Measurements from ENCODE around the gene ITGA6.

Gene ITGA6

DNA sequence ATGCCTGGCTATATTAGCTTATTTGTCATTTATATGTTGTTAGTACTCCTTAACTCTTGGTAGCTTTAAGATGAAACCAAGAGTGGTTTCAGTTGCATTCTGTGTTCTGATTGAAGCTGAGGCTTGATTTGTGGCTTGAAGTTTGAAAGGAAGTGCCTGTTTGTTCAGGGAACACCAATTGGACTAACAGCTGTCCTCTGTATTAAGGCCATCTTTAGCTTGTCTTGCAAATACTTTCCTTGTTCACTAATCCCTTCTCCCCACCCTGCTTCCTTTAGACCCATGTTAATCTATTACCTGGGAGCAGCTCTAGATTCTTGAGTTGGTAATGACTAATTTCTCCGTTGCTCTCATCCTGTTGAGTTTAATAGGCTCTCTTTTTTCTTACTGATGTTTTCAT lies 13.4 kb downstream of the ITGA6 start:
- DNase-seq (ENCODE audit: low read depth, low spot score) = no peak

DNA sequence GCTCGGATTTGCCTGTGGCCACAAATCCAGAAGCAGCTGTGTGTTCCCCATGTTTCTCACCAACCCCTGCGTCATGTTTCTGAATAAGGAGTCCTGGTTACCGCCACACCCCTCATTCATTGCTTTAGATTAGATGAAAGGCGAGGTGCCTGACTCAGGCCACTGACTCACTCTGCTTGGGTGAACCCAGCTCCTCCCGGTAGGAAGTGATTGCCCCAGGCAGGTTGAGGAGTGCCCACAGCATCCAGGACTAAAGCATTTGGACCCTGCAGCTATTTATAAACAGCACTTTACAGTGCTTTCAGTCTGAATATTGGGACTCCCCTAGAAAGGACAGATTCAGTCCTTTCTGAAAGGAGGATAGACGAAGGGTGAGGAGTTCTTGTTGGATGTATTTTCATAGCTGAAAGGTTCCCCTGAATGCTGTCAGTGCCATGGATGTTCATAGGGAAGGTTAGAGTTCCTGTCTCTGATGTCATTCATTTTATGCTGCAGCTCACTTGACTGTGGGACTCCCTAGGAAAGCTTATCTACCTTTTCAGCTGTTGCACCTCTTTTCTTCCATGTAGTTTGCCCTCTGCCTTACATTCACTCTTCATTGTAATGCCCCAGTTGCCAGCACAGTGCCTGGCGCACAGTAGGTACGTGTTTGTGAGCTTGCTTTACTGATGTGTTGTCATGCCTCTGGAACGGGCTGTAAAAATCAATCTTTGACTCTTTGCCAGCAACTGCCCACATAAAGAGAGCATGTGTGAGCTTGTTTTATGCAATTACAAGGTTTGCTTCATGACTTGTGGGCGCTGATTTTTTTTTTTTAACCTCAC lies 14.9 kb downstream of the ITGA6 start:
- DNase-seq (ENCODE audit: low read depth, low spot score) = peak; percentile 18

DNA sequence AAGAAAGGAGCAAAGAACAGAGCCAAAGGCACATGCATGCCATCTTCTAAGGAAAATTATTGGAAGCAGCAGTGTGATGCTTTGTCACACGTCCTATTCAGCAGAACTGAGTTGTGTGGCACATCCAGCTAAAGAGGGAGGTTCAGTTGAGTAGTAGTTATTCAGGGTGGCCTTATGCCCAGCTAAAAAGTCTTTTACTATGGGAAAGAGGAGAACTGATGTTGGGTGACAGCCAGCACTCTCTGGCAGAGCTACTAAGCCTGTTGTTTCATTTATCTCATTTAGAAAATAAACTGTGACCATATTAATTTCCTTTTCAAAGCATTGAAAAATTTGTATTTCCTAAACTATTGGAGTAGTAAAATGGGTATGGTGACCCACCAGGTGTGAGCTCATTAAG lies 18.5 kb downstream of the ITGA6 start:
- DNase-seq (ENCODE audit: low read depth, low spot score) = no peak

DNA sequence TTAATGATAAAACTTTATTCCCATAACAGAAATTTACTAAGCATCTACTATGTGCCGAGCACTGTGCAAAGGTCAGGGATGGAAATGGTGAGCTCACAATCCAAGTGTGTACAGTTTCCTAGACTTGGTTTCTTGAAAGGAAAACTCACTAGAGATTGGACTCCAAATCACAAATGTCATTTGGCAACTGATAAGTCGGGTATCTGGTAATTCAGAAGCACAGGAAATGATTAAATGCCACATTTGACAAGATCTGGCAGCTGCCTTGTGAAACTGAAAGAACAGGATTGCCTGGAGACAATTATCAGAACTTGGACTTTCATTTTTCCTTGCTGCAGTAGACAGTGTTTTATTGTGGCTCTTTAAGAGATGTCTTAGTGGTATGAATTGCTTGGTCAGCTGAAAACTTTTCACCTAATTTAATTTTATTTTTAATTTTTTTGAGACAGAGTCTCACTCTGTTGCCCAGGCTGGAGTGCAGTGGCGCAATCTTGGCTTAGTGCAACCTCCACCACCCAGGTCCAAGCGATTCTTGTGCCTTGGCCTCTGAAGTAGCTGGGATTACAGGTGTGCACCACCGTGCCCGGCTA lies 19.2 kb downstream of the ITGA6 start:
- no peak for DNase-seq (ENCODE audit: low read depth, low spot score)

DNA sequence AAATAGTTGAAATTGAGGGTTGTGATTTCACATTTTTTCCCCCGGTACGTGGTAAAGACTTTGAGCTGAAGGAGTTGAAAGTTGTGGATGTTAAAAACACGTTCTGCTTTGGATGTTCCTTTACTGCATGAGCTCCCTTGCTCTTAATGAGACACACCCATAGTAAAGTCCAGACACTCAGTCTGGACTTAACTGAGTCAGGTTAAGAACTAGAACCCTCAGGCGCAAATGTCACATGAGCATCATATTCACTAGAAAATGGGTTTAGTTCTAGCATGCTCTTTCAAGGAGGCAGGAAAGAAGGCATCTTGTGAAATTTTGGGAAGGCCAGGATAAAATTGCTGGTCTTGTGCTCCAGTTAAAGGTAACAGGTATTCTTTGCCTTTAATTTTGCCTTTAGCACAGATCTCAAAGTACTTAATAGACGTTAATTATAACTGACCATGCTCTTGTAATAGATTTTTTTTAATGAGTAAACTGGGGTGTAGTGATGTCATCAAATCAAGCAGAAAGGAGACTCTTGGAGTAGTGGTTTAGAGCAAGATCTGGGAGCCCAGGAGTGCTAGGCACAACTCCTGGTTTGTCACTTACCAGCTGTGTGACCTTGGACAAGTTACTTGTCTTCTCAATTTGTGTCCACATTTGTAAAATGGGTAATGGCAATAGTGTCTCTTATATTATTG lies 20.6 kb downstream of the ITGA6 start:
- DNase-seq (ENCODE audit: low read depth, low spot score) = no peak

DNA sequence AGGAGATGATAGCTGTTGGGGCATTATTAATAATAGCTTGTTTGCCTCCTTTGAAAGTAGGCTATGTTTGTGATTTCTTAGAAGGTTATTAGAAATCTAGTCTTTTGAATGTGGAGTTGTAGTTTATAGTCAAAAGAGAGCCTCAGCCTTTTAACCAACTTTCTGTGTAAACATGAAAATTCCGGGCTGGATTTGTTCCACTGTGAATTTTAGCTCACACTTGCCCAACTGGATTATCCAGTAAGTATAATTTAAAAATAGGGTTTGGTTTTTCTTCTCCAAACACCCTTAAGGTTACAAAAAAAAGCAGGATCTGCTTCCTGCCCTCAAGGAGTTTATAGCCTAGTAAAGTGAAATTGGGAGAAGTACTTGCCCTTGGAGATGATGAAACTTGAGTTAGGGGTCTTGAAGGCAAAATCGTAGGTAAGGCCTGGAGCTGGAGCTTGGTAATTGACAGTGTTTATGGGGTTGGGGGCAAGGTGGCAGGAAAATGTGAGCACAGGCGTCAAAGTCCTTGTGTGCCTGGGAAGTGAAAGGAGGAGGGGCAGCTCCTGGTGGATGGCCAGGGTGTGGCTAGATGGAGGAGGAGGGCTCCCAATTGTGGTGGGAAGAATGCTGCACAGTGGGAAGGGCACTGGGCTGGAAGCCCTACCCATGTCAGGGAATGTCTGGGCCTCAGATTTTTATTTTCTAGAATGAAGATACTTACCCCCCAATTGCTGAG lies 21.3 kb downstream of the ITGA6 start:
- DNase-seq (ENCODE audit: low read depth, low spot score) = no peak

DNA sequence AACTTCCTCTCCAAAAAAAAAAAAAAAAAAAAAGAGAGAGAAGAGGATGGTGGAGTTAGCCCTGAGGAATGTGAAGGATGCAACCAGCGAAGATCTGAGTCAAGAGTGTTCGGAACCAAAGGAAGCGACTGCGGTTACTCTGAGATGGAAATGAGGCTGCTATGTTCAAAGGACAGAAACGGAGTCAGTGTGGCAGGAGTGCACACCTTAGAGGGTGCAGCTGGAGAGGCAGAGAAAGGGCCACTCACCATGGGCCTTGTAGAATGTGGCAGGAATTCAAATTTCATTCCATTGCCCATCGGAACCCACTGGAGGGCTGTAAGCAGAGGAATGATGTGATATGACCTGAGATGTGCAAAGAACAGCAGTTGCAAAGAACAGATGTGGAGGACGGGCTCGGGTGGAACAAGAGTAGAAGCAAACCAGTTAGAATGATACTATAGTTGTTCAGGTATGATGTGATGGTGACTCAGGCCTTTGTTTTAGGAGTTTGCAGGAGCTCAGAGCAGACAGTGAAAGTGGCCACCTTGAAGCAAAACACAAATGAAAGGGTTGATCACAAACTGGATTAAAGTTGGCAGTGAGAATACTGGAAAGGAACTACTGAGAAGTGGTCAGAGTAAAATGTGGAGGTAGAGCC lies 22.6 kb downstream of the ITGA6 start:
- DNase-seq (ENCODE audit: low read depth, low spot score) = no peak

DNA sequence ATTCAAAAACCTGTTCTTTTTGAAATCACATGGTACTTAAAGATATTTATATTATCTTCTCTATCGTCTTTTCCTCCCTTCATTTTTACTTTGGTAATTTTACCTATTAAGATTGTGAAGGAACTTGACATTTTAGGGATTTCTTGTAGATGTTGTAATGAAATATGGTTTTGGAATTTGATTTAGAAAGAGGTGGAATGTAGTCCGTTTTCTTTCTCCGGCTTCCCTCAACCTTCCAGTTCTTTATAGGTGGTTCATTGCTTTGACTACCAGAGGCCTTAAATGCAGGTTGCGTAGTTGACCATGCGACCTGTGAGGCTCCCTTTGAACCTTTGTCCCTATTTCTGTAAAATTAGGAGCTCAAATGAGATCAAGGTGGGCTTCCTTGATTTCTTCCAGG lies 24.5 kb downstream of the ITGA6 start:
- no peak for DNase-seq (ENCODE audit: low read depth, low spot score)

DNA sequence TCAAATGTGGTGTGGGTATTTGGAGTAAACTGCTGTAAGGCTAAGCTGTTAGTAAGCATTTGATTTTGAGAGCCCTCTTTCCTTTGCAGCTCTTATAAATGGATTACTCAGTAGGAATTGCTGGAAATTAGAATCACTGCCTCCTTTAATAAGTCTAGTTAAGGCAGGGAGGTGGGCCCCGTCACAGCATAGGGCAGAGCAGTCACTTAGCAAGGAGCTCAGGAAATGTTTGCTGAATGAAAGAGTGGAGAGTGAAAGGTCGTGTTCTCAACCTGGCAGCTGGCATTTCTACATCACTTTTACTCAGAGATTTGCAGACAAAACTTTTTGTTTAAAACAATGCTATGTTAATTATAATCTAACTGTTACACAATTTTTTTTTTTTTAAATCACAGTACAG lies 25.5 kb downstream of the ITGA6 start:
- no peak for DNase-seq (ENCODE audit: low read depth, low spot score)

DNA sequence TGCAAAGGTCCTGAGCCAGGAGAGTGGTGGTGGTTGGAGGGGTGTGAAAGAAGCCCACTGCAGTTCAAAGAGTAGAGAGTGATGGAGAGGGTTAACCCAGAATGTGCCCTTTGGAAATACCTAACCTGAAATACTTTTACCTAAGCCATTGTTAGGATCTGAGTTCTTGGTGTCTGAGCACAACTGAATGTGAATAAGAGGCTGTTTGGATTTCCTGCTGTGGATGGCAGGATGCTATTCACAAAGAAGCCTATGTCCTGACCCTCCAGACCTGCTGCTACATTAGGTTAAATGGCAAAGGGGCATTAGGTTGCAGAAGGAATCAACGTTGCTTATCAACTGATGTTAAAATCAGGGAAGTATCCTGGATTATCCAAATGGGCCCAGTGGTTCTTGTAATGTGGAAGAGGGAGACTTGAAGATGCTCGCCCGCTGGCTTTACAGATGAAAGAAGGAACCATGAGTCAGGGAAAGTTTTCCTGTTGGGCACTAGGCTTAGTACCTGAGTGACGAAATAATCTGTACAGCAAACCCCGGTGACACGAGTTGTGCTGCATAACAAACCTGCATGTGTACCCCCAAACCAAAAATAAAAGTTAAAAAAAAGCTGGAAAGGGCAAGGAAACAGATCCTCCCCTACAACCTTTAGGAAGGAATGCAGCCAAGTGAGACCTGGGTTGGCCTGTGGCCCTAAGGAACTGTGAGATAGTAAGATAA lies 27.2 kb downstream of the ITGA6 start:
- DNase-seq (ENCODE audit: low read depth, low spot score) = no peak

DNA sequence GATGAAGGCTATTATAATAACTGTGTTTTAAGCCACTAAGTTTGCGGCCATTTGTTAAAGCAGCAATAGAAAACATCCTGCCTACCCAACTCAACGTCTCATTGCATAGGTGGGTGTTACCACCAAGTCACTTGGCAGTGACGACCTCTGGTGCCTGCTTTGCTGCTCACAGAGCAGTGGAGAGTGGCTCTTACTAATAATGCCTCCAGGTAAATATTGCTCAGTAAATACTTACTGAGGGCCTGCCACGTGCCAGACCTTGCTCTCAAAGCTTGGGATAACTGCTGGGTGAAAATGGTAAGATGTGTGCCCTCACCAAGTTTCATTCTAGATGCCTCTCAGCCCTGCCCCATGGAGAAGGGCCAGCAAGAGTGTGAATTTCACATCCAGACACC lies 27.7 kb downstream of the ITGA6 start:
- DNase-seq (ENCODE audit: low read depth, low spot score) = no peak

DNA sequence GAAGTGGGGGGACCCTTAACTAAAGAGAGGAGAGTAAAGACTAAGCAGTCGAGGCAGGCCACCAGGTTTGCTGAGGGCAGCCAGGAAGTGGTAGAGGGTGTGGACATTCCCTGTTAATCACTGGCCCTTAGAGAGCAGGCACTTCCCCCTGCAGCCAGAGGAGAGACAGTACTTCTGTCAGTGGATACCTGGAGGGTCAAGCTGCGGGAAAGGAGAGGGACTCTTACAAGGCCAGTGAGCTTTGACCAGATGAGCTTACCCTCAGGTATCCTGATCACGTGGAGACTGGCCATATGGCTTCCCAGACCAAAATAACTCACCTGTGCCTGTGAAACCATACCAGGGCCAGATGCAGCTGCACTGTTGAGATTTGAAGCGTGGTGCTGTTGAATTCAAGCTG lies 28.6 kb downstream of the ITGA6 start:
- DNase-seq (ENCODE audit: low read depth, low spot score) = no peak

DNA sequence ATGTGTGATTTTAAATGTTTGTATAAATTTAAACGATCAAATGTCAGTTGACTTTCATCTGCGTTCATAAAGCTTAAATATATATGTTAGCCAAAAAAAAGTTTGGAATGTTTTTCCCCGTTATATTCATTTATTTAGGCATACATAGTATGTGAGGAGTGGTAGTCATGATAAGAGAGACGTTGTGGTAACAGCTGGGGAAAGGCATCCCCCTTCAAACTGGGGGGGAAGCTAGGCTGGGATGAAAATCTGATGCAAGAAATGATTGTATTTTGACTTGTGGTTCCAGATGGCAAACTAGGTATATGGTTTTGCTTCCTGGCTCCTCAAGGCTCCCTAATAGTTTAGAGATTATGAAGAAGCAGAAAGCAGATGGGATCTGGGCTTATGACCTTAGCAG lies 30.1 kb downstream of the ITGA6 start:
- DNase-seq (ENCODE audit: low read depth, low spot score) = no peak

DNA sequence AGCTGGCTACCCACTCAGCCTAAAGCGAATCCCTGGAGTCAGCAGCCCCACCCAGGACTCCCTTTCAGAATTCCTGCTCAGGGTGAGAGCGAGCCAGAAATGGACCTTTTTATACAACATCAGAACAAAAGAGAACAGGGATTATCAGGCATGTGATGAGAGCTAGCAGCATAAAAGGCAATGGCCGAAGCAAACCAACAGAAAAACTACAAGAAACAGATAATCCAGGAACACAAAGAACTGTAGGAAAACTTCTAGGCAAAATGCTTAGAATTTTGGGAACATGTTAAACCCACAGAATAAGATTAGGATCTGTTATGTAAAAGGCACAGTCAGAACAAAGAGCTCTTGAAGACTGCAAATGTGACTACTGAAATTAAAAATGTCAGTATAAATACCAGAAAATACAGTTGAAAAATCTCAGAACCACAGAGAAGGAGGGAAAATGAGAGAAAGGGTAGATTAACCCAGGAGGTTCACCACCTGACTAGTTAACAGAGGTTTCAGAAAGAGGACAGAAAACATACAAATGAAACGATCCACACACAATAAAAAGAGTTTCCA lies 31.3 kb downstream of the ITGA6 start:
- no peak for DNase-seq (ENCODE audit: low read depth, low spot score)

DNA sequence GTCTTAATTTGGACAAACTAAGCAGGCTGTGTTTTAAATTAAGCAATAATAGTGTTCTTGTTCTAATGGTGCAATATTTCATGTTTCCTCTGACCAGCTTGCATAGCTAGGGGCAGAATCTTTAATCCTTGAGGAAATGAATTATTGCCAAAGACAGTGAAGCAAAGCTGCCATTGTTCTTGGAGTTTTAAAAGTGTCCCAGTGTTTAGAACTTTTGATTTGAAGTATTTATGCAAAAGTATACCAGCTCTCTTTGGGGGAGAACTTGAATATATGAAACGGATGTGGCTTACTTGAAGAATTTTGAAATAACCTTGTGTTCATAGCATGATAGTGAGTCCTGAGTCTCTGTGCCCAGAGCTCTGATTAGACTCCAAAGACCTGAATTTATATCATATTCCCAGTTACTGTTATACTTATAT lies 33.4 kb downstream of the ITGA6 start:
- DNase-seq (ENCODE audit: low read depth, low spot score) = no peak

DNA sequence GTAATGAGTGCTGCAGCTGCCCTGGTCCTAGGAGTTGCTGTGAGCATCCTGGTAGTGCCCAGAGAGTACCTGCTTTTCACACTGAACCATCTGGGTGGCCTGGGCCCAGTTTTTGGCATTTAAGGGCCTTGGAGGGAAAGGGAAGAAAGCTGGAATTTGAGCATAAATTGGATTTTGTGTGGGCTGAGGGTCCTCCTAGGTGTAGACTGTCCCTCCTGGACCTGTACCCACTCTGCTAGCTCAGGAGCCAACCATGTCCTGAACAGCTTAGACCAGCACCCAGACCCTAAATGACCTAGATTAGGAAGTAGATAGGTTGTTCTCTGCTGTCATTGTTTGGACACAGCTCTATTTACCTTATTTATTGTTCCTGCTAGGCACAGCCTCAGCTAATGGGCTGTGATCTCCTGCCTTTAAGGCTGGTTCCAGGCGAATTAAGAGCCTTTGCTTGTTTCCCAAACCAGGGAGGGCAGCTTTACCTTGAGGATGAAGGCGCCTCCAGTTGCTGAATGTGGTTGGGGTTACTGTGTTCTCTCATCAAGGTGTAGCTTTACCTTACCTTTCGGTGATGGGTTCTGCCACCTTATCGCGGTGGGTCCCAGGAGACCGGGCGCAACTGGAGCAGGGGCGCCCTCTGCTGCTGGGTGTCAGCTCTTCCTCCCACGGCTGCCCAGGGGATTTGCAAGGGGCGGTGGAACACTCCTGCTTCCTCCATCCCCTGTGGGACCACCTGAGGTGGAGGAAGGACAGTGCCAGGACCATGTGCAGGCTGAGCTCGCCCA lies 34.4 kb downstream of the ITGA6 start:
- DNase-seq (ENCODE audit: low read depth, low spot score) = peak; percentile 52

DNA sequence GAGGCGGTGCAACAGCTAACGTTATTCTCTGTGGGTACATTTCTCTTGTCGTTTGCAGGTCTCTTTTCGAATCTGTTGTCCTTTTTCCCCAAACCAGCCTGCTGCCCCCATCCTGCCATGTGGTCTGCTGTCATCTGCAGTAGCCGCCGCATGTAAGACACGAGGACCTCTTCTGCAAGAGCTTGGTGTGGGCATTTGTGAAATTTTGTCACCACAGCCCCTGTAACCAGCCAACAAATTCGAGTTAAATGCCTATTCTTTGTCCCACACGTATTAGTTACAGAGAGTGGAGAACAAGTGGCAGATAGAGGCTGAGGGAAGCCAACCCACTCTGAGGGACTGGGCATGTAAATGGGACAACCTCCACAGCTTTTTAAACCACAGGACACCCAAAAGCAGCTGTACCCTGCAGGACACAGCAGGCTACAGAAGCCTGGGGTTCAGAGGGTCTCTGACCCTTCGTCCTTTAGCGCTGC lies 35.0 kb downstream of the ITGA6 start:
- DNase-seq (ENCODE audit: low read depth, low spot score) = no peak

DNA sequence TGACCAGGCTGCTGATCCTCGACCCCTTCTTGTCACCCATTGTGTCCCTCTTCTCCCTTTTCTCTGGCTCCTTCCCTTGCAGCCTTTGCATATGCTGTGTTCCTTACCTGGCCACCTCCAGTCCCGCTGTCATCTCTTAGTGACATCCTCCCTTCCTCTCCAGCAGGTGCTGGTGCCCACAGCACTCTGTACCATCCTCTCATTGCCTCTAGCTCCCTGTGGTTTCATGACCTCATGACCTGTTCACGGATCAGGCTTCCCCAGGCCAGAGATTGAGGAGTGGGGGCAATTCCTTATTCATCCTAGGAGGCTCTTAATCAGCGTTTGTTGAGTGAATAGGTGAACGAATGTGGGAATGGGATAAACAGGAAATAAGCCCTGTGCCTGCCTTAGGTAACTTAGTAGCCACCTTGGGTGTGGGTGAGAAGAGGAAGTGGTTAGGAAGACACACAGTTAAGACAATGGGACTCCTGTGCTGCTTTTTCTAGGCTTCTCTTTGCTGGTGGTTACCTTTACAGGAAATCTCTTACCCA lies 35.5 kb downstream of the ITGA6 start:
- DNase-seq (ENCODE audit: low read depth, low spot score) = no peak

DNA sequence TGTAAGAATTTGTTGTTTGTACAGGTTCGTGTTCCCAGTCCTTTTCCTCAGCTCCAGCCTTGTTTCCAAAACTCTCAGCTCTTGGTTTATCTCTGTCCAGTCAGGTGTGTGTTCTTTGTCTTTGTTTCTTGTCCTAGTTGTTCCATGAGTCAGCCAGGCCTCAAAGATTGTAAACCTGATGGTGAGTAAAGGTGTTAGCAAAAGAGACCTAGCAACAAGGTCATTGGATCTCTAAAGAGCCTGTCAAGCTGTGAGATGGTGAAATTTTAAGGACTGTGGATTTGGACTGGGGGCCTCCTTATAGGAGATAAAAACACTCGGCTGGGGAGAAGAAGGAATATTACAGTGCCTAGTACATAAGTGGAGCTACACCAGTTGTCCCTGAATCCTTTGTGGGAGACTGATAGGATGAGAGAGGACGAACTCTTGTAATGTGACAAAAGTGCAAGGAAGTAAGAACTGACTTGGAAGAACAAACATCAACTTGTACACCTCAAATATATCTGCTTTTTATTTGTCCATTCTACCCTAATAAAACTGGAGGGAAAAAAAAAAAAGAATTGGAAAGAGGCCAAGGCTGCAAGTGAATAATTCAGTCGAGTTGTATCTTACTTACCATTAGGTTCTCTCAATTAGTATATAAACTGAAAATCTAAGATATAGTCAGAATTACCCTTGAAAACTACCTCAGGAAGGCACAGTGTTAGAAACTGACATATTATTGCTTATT lies 37.2 kb downstream of the ITGA6 start:
- no peak for DNase-seq (ENCODE audit: low read depth, low spot score)

Data from activated naive CD8-positive, alpha-beta T cell treated with anti-CD3 and anti-CD28 coated beads, Interleukin-2, amount 50 U/mL, for 16 hours (primary cell).